Activated T-helper 2 cell treated with anti-CD3 and anti-CD28 coated beads, Interferon-gamma antibody, Interleukin-2, Interleukin-4, amounts not matched to agents 10 μg/mL and 5 μg/mL and 100 μg/mL, durations not matched to agents 14 hours and 24 hours and 36 hours (primary cell): ENCODE measurements around the gene SAFB2. TPM values are rescaled to one million over a fixed set of nuclear protein-coding genes. Genes with fewer than 3 reads are reported as not detected.

Source experiments
- DNase-seq: peaks from one replicate; pipeline ENCODE4 v3.0.0; 2021; ENCODE audit warnings: low spot score
- H3K27ac Mint-ChIP-seq: one replicate; pipeline ENCODE4 v1.8.0; 2021; ENCODE audit warnings: mixed read lengths
- H3K27me3 Mint-ChIP-seq: one replicate; pipeline ENCODE4 v1.8.0; 2021; ENCODE audit warnings: low read depth, mixed read lengths
- H3K36me3 Mint-ChIP-seq: one replicate; pipeline ENCODE4 v1.8.0; 2021; ENCODE audit warnings: low read depth, mixed read lengths
- H3K4me1 Mint-ChIP-seq: one replicate; pipeline ENCODE4 v1.8.0; 2021; ENCODE audit warnings: low read depth, mixed read lengths
- H3K4me3 Mint-ChIP-seq: one replicate; pipeline ENCODE4 v1.8.0; 2021; ENCODE audit warnings: low read depth, mild to moderate bottlenecking, moderate library complexity, mixed read lengths
- H3K9me3 Mint-ChIP-seq: one replicate; pipeline ENCODE4 v1.8.0; 2021; ENCODE audit warnings: mixed read lengths
- intact Hi-C: fragments of 100-400 bp; cut with micrococcal nuclease; formaldehyde crosslinking; loops from one replicate; pipeline ENCODE4 v1.15.1; 2023
- total RNA-seq: library from RNA; stranded (reverse); gene quantifications from 2 replicates; pipeline ENCODE4 v1.2.3, GENCODE V29; 2022

Gene SAFB2
- total RNA-seq, 1 donor from 2014 or later, result 96.7 TPM

GRCh38 chr19:5580161-5580571 lies 42.4 kb downstream of the SAFB2 start:
- no peak for DNase-seq
- intact Hi-C loops, result no loop called here
- Mint-ChIP-seq H3K4me3 (no peak overlapping the region), H3K4me1 (peaks cover 5% of the 10 kb centered on the region), H3K27ac (no peak overlapping the region), H3K9me3 (no peaks in the 10 kb centered on the region), H3K27me3 (no peaks in the 10 kb centered on the region), H3K36me3 (peaks cover 3% of the 10 kb centered on the region)

GRCh38 chr19:5579697-5580096 lies 42.9 kb downstream of the SAFB2 start:
- Mint-ChIP-seq H3K4me1 (peaks cover 5% of the 10 kb centered on the region), H3K27ac (no peak overlapping the region), H3K4me3 (no peak overlapping the region), H3K9me3 (no peaks in the 10 kb centered on the region), H3K27me3 (no peaks in the 10 kb centered on the region), H3K36me3 (peaks cover 3% of the 10 kb centered on the region)
- intact Hi-C loops, result no loop called here
- no peak for DNase-seq

- Mint-ChIP-seq H3K27me3 (no peaks in the 10 kb centered on the region), H3K9me3 (no peaks in the 10 kb centered on the region), H3K36me3 (peaks cover 3% of the 10 kb centered on the region), H3K27ac (no peak overlapping the region), H3K4me3 (no peak overlapping the region), H3K4me1 (peaks cover 5% of the 10 kb centered on the region)
- DNase-seq, result no peak
- intact Hi-C loops, result no loop called here
Measured at GRCh38 chr19:5579286-5579685, 43.3 kb downstream of the SAFB2 start.

- Mint-ChIP-seq H3K4me1 (peaks cover 5% of the 10 kb centered on the region), H3K9me3 (no peaks in the 10 kb centered on the region), H3K27ac (no peak overlapping the region), H3K36me3 (no peaks in the 10 kb centered on the region), H3K27me3 (no peaks in the 10 kb centered on the region), H3K4me3 (no peak overlapping the region)
- intact Hi-C loops, result no loop called here
- DNase-seq, result peak; percentile 58
Measured at GRCh38 chr19:5578097-5578846, 44.3 kb downstream of the SAFB2 start.

GRCh38 chr19:5575590-5575989 lies 47.0 kb downstream of the SAFB2 start:
- no peaks in the 10 kb centered on the region for H3K36me3 Mint-ChIP-seq
- intact Hi-C loops, result no loop called here
- H3K27ac Mint-ChIP-seq, result no peak overlapping the region
- no peak overlapping the region for H3K4me3 Mint-ChIP-seq
- H3K9me3 Mint-ChIP-seq, result no peaks in the 10 kb centered on the region
- no peak for DNase-seq
- no peaks in the 10 kb centered on the region for H3K27me3 Mint-ChIP-seq
- peaks cover 5% of the 10 kb centered on the region for H3K4me1 Mint-ChIP-seq

- no peaks in the 10 kb centered on the region for H3K27me3 Mint-ChIP-seq
- no peak overlapping the region for H3K4me3 Mint-ChIP-seq
- peaks cover 2% of the 10 kb centered on the region for H3K4me1 Mint-ChIP-seq
- H3K27ac Mint-ChIP-seq, result no peak overlapping the region
- intact Hi-C loops, result no loop called here
- no peaks in the 10 kb centered on the region for H3K36me3 Mint-ChIP-seq
- DNase-seq, result no peak
- no peaks in the 10 kb centered on the region for H3K9me3 Mint-ChIP-seq
Measured at GRCh38 chr19:5572556-5573286, 49.9 kb downstream of the SAFB2 start.

- no peak for DNase-seq
- Mint-ChIP-seq H3K27ac (no peak overlapping the region), H3K27me3 (no peaks in the 10 kb centered on the region), H3K36me3 (no peaks in the 10 kb centered on the region), H3K4me3 (no peak overlapping the region), H3K9me3 (no peaks in the 10 kb centered on the region), H3K4me1 (peaks cover 2% of the 10 kb centered on the region)
- intact Hi-C loops, result no loop called here
Measured at GRCh38 chr19:5571777-5572176, 50.8 kb downstream of the SAFB2 start.

- Mint-ChIP-seq H3K4me3 (no peak overlapping the region), H3K36me3 (no peaks in the 10 kb centered on the region), H3K9me3 (no peaks in the 10 kb centered on the region), H3K27ac (no peak overlapping the region), H3K27me3 (no peaks in the 10 kb centered on the region), H3K4me1 (no peaks in the 10 kb centered on the region)
- DNase-seq, result no peak
- intact Hi-C loops, result no loop called here
Measured at GRCh38 chr19:5567970-5568407, 54.6 kb downstream of the SAFB2 start.

GRCh38 chr19:5567360-5567969 lies 55.1 kb downstream of the SAFB2 start, which contains the start of gene TINCR:
Gene TINCR, minus strand, starts transcription at chr19:5567953.
- no peak within 1 kb of the TSS for H3K27ac Mint-ChIP-seq
- no peaks in the 10 kb centered on the region for H3K4me1 Mint-ChIP-seq
- no peaks in the 10 kb centered on the region for H3K27me3 Mint-ChIP-seq

GRCh38 chr19:5564930-5565329 lies 57.6 kb downstream of the SAFB2 start:
- intact Hi-C loops, result no loop called here
- DNase-seq, result no peak
- no peaks in the 10 kb centered on the region for H3K4me1 Mint-ChIP-seq

More at GRCh38 chr19:5567360-5567969, 55.1 kb downstream of the SAFB2 start, which contains the start of gene TINCR:
- Mint-ChIP-seq H3K4me3 (no peak within 1 kb of the TSS), H3K36me3 (no peaks in the 10 kb centered on the region), H3K9me3 (no peaks in the 10 kb centered on the region)
- intact Hi-C loops, result no loop called here
- no peak for DNase-seq

GRCh38 chr19:5563935-5564612 lies 58.5 kb downstream of the SAFB2 start:
- intact Hi-C loops, result no loop called here
- Mint-ChIP-seq H3K27ac (no peak overlapping the region), H3K9me3 (peaks cover 15% of the 10 kb centered on the region), H3K36me3 (no peaks in the 10 kb centered on the region), H3K4me1 (no peaks in the 10 kb centered on the region), H3K4me3 (no peak overlapping the region), H3K27me3 (no peaks in the 10 kb centered on the region)
- DNase-seq, result no peak

More at GRCh38 chr19:5564930-5565329, 57.6 kb downstream of the SAFB2 start:
- H3K27ac Mint-ChIP-seq, result no peak overlapping the region
- no peaks in the 10 kb centered on the region for H3K27me3 Mint-ChIP-seq
- no peak overlapping the region for H3K4me3 Mint-ChIP-seq
- H3K36me3 Mint-ChIP-seq, result no peaks in the 10 kb centered on the region
- H3K9me3 Mint-ChIP-seq, result peaks cover 15% of the 10 kb centered on the region

GRCh38 chr19:5563008-5563431 lies 59.6 kb downstream of the SAFB2 start:
- no peak for DNase-seq
- Mint-ChIP-seq H3K36me3 (no peaks in the 10 kb centered on the region), H3K27me3 (no peaks in the 10 kb centered on the region), H3K27ac (no peak overlapping the region), H3K9me3 (peaks cover 15% of the 10 kb centered on the region), H3K4me3 (no peak overlapping the region), H3K4me1 (no peaks in the 10 kb centered on the region)
- intact Hi-C loops, result no loop called here
